Naive thymus-derived CD4-positive, alpha-beta T cell (primary cell): ENCODE data around the gene RAB44. TPM values are rescaled to one million over a fixed set of nuclear protein-coding genes. Genes with fewer than 3 reads are reported as not detected.
A peak's percentile ranks its signal among the peaks of the same experiment; 100 is the strongest.

Source experiments
- ATAC-seq: fragments of 150-1000 bp; cut with Tn5 transposase; 2 replicates; pipeline ENCODE4 v1.10.0; 2021; ENCODE audit warnings: mild to moderate bottlenecking, moderate library complexity
- CTCF ChIA-PET: fragments of 350-600 bp; sonication (Branson Sonifier 250); formaldehyde crosslinking; loops from one replicate; lab custom pipeline; 2021; ENCODE audit warnings: antibody characterized with exemption; lab: Charles Lee
- POLR2A ChIA-PET: fragments of 350-600 bp; sonication (Branson Sonifier 250); formaldehyde crosslinking; loops from one replicate; lab custom pipeline; 2021; ENCODE audit warnings: antibody characterized with exemption, inconsistent platforms; lab: Charles Lee
- DNase-seq, 9 donors: peaks; one replicate each; pipeline versions ENCODE4 v3.0.0 to v3.0.0-alpha.2; 2020 to 2022; ENCODE audit warnings: mixed read lengths in 1 of 9
- H3K27ac ChIP-seq: one replicate; pipeline ENCODE4 v1.7.0; 2013; ENCODE audit warnings: mild to moderate bottlenecking, low read depth, low read length, moderate library complexity
- H3K27me3 ChIP-seq, 2 donors: one replicate each; pipeline ENCODE4 v1.7.0; 2013; ENCODE audit warnings: low read length in 2 of 2, mild to moderate bottlenecking in 2 of 2, moderate library complexity in 2 of 2; ENCODE audit not compliant: control insufficient read depth in 2 of 2, insufficient read depth in 2 of 2
- H3K36me3 ChIP-seq, 3 experiments: 1 replicate in 2 of 3; 2 replicates in 1 of 3; pipeline ENCODE4 v1.7.0; 2013; ENCODE audit warnings: low read length in 3 of 3, mild to moderate bottlenecking in 3 of 3, moderate library complexity in 1 of 3; ENCODE audit not compliant: insufficient read depth in 3 of 3, control insufficient read depth in 2 of 3
- H3K4me1 ChIP-seq, 2 donors: one replicate each; pipeline ENCODE4 v1.7.0; 2013; ENCODE audit warnings: low read length in 2 of 2, mild to moderate bottlenecking in 2 of 2, moderate library complexity in 1 of 2; ENCODE audit not compliant: control insufficient read depth in 2 of 2, insufficient read depth in 2 of 2
- H3K4me3 ChIP-seq: 2 replicates; pipeline ENCODE4 v1.7.0; 2013; ENCODE audit warnings: mild to moderate bottlenecking, low read length
- H3K9me3 ChIP-seq, 3 experiments: 1 replicate in 2 of 3; 2 replicates in 1 of 3; pipeline ENCODE4 v1.7.0; 2013; ENCODE audit warnings: low read length in 3 of 3; ENCODE audit not compliant: control insufficient read depth in 2 of 3
- H3K27ac Mint-ChIP-seq, 9 donors: one replicate each; pipeline ENCODE4 v1.8.0; 2020 to 2022; ENCODE audit warnings: mixed read lengths in 9 of 9, mild to moderate bottlenecking in 8 of 9, moderate library complexity in 5 of 9, inconsistent platforms in 2 of 9
- H3K27me3 Mint-ChIP-seq, 5 donors: one replicate each; pipeline ENCODE4 v1.8.0; 2021 to 2022; ENCODE audit warnings: mixed read lengths in 5 of 5, mild to moderate bottlenecking in 1 of 5
- H3K36me3 Mint-ChIP-seq, 5 donors: one replicate each; pipeline ENCODE4 v1.8.0; 2020 to 2022; ENCODE audit warnings: mixed read lengths in 5 of 5, mild to moderate bottlenecking in 3 of 5, inconsistent platforms in 1 of 5
- H3K4me1 Mint-ChIP-seq, 7 donors: one replicate each; pipeline ENCODE4 v1.8.0; 2020 to 2022; ENCODE audit warnings: mixed read lengths in 7 of 7, mild to moderate bottlenecking in 3 of 7, inconsistent platforms in 1 of 7
- H3K4me3 Mint-ChIP-seq, 10 donors: one replicate each; pipeline ENCODE4 v1.8.0; 2020 to 2022; ENCODE audit warnings: mild to moderate bottlenecking in 10 of 10, mixed read lengths in 10 of 10, moderate library complexity in 6 of 10, inconsistent platforms in 2 of 10
- H3K9me3 Mint-ChIP-seq, 11 donors: one replicate each; pipeline ENCODE4 v1.8.0; 2020 to 2022; ENCODE audit warnings: mixed read lengths in 11 of 11, mild to moderate bottlenecking in 4 of 11, inconsistent platforms in 1 of 11, moderate library complexity in 1 of 11
- intact Hi-C, 2 donors: fragments of 100-400 bp; cut with micrococcal nuclease; formaldehyde crosslinking; loops; one replicate each; pipeline ENCODE4 v1.15.1; 2023
- polyA plus RNA-seq, 2 donors: library from polyadenylated mRNA; unstranded; fragments of 300-500 nt; fragmentation: Illumina TruSeq; gene quantifications; one replicate each; pipeline ENCODE4 v1.2.3, GENCODE V29; 2021
- total RNA-seq, 6 experiments: library from RNA in 5 of 6; stranded (reverse) in 5 of 6; gene quantifications; 1 replicate in 5 of 6; 2 replicates in 1 of 6; pipeline ENCODE4 v1.2.3 and lab custom pipeline; 2021 to 2026

RAB44 gene
- total and polyA plus RNA-seq, 7 experiments from 2014 or later: 0.07 to 10.1 (median 1.8) TPM; not detected in 4

DNA sequence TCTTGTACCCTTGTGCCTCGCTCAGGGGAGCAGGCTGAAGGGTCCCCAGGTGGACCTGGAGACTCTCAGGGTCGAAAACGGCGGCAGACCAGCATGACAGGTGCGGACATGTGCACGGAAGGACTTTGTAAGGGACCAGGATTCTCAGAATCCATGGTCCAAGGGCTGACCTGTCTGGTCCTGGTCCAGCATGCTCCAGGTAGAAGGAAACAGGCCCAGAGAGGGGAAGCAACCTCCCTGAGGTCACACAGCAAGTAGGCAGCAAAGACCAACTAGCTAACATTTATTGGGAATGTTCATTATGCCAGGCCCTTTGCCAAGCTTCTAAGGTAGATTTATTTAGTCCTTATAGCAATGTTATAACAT lies 13.2 kb upstream of the RAB44 start:
- H3K4me1 ChIP-seq: peaks cover 16 to 19% of the 10 kb centered on the region in 2 donors
- ATAC-seq (no peak), DNase-seq (no peak)
- no peaks in the 10 kb centered on the region for H3K36me3 ChIP-seq
- Mint-ChIP-seq H3K4me1 (peaks cover 10 to 47% (median 13%) of the 10 kb centered on the region in 7 donors), H3K27me3 (peaks cover 0 to 5% (median 0%) of the 10 kb centered on the region in 5 donors), H3K9me3 (peaks cover 0 to 5% (median 0%) of the 10 kb centered on the region in 11 donors), H3K27ac (no peak overlapping the region), H3K36me3 (peaks cover 0 to 44% (median 0%) of the 10 kb centered on the region in 5 donors), H3K4me3 (no peak overlapping the region)
- CTCF ChIA-PET: no interaction called here
- no peak overlapping the region for H3K27ac ChIP-seq
- H3K27me3 ChIP-seq: no peaks in the 10 kb centered on the region
- H3K4me3 ChIP-seq: no peak overlapping the region
- intact Hi-C loops: loop anchor here (5.0 kb wide), 3 partner anchors 43 to 562 kb away; partner anchors contain the start of gene STK38 (in 1 of the 2)
- no peaks in the 10 kb centered on the region for H3K9me3 ChIP-seq
- POLR2A ChIA-PET: no interaction called here

DNA sequence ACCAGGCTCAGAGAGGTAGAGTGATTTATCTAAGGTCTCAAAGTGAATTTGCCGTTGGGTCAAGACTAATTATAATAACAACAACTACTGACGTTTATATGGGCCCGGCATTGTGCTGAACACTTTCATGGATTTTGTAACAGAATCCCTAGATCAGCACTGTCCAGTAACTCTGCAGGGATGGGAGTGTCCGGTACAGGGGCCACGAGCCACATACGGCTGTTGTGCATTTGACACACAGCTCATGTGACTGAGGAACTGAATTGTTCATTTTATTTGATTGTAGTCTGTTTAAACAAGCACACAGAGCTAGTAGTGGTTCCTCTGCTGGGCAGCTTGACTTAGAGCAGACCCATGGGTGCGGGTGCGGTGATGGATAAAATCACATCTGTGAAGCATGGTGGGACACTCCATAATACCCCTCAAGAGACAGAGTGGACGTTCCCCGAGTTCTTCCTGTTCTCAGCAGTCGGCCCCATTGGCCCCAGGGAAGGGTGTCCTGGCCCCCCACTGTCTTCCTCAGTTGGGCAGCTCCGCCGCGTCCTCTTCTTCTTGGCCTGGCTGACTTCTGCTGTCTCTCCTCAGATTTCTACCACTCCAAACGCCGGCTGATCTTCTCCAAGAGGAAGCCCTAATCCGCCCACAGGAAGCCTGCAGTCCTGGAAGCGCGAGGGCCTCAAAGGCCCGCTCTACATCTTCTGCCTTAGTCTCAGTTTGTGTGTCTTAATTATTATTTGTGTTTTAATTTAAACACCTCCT lies 12.3 kb upstream of the RAB44 start:
- Histone ChIP-seq H3K4me1 (peaks cover 15 to 19% of the 10 kb centered on the region in 2 donors), H3K27me3 (no peaks in the 10 kb centered on the region), H3K4me3 (no peak overlapping the region), H3K9me3 (no peaks in the 10 kb centered on the region), H3K27ac (no peak overlapping the region), H3K36me3 (no peaks in the 10 kb centered on the region)
- Mint-ChIP-seq H3K27ac (peak overlapping the region in 2 of 9 donors; percentile 29 to 30), H3K27me3 (peaks cover 0 to 5% (median 0%) of the 10 kb centered on the region in 5 donors), H3K4me1 (peaks cover 6 to 50% (median 12%) of the 10 kb centered on the region in 7 donors), H3K4me3 (no peak overlapping the region), H3K9me3 (peaks cover 0 to 2% (median 0%) of the 10 kb centered on the region in 11 donors), H3K36me3 (peaks cover 0 to 43% (median 0%) of the 10 kb centered on the region in 5 donors)
- POLR2A ChIA-PET: interaction anchor here (0.6 kb wide), 1 partner anchor 1706 kb away, joined by 3 read pairs; no protein-coding TSS in a partner anchor
- CTCF ChIA-PET: interaction anchor here (0.9 kb wide), 1 partner anchor 100 kb away, joined by 3 read pairs; no protein-coding TSS in a partner anchor
- DNase-seq (no peak), ATAC-seq (no peak)
- intact Hi-C loops: no loop called here

GRCh38 chr6:36685926-36686667 lies 11.5 kb upstream of the RAB44 start:
- Mint-ChIP-seq H3K9me3 (no peaks in the 10 kb centered on the region), H3K27me3 (no peaks in the 10 kb centered on the region), H3K4me1 (peaks cover 0 to 50% (median 6%) of the 10 kb centered on the region in 7 donors), H3K4me3 (no peak overlapping the region), H3K27ac (peak overlapping the region in 1 of 9 donors; percentile 46), H3K36me3 (peaks cover 0 to 38% (median 0%) of the 10 kb centered on the region in 5 donors)
- Histone ChIP-seq H3K4me3 (no peak overlapping the region), H3K27ac (no peak overlapping the region), H3K27me3 (no peaks in the 10 kb centered on the region), H3K36me3 (no peaks in the 10 kb centered on the region), H3K4me1 (peaks cover 9 to 12% of the 10 kb centered on the region in 2 donors), H3K9me3 (no peaks in the 10 kb centered on the region)
- ChIA-PET POLR2A (no interaction called here), CTCF (interaction anchor here (0.9 kb wide), 1 partner anchor 99 kb away, joined by 3 read pairs; no protein-coding TSS in a partner anchor)
- DNase-seq: no peak
- peak; percentile 52 for ATAC-seq
- intact Hi-C loops: no loop called here

GRCh38 chr6:36686668-36687513 lies 10.7 kb upstream of the RAB44 start:
- intact Hi-C loops: no loop called here

GRCh38 chr6:36688063-36688738 lies 9.4 kb upstream of the RAB44 start:
- Mint-ChIP-seq H3K4me1 (peaks cover 0 to 53% (median 5%) of the 10 kb centered on the region in 7 donors), H3K4me3 (no peak overlapping the region), H3K36me3 (peaks cover 0 to 30% (median 0%) of the 10 kb centered on the region in 5 donors), H3K9me3 (no peaks in the 10 kb centered on the region), H3K27ac (no peak overlapping the region), H3K27me3 (no peaks in the 10 kb centered on the region)
- intact Hi-C loops: no loop called here
- ATAC-seq (no peak), DNase-seq (no peak)
- POLR2A ChIA-PET: no interaction called here
- Histone ChIP-seq H3K4me3 (no peak overlapping the region), H3K27ac (no peak overlapping the region), H3K27me3 (no peaks in the 10 kb centered on the region), H3K9me3 (no peaks in the 10 kb centered on the region), H3K36me3 (no peaks in the 10 kb centered on the region), H3K4me1 (peaks cover 3 to 10% of the 10 kb centered on the region in 2 donors)
- CTCF ChIA-PET: interaction anchor here (1.4 kb wide), 1 partner anchor 71 kb away, joined by 4 read pairs; no protein-coding TSS in a partner anchor

More at GRCh38 chr6:36686668-36687513, 10.7 kb upstream of the RAB44 start:
- ATAC-seq (no peak), DNase-seq (no peak)
- ChIA-PET POLR2A (no interaction called here), CTCF (interaction anchor here (0.9 to 1.4 kb wide), 2 partner anchors 72 to 99 kb away, joined by 3 to 4 read pairs; no protein-coding TSS in a partner anchor)
- H3K4me1 ChIP-seq: peaks cover 12% of the 10 kb centered on the region in 2 donors
- H3K27ac Mint-ChIP-seq: peak overlapping the region in 1 of 9 donors; percentile 42
- no peaks in the 10 kb centered on the region for H3K36me3 ChIP-seq
- no peaks in the 10 kb centered on the region for H3K27me3 Mint-ChIP-seq
- no peaks in the 10 kb centered on the region for H3K9me3 ChIP-seq
- peaks cover 0 to 53% (median 3%) of the 10 kb centered on the region in 7 donors for H3K4me1 Mint-ChIP-seq
- no peak overlapping the region for H3K27ac ChIP-seq
- peaks cover 0 to 36% (median 0%) of the 10 kb centered on the region in 5 donors for H3K36me3 Mint-ChIP-seq
- no peaks in the 10 kb centered on the region for H3K27me3 ChIP-seq
- no peak overlapping the region for H3K4me3 ChIP-seq
- no peaks in the 10 kb centered on the region for H3K9me3 Mint-ChIP-seq
- no peak overlapping the region for H3K4me3 Mint-ChIP-seq
